Measurements from ENCODE around the gene PDIA4.

The PDIA4 gene

GRCh38 chr7:149010451-149010850 lies 17.9 kb downstream of the PDIA4 start:
- Histone ChIP-seq H3K9ac (ENCODE audit: low read length) (no peak overlapping the region), H2AFZ (ENCODE audit: low read depth, low read length, severe bottlenecking) (no peak overlapping the region), H3K27ac (ENCODE audit: low read depth, low read length) (no peak overlapping the region), H3K4me3 (ENCODE audit: insufficient read depth, low read length, poor library complexity, severe bottlenecking) (no peak overlapping the region), H4K20me1 (ENCODE audit: low read depth, low read length) (no peaks in the 10 kb centered on the region; the same call in 1 of the 2 replicates), H3K4me2 (ENCODE audit: low read depth, low read length, poor library complexity, severe bottlenecking) (no peak overlapping the region), H3K9me3 (ENCODE audit: insufficient read depth, low read length) (no peaks in the 10 kb centered on the region), H3K36me3 (ENCODE audit: low read length) (peaks cover 13% of the 10 kb centered on the region), H3K27me3 (ENCODE audit: low read length) (no peaks in the 10 kb centered on the region), H3K9me2 (replicated peaks; ENCODE audit: insufficient read depth, low read length) (no peaks in the 10 kb centered on the region), H3K79me2 (ENCODE audit: insufficient read depth, low read length) (no peaks in the 10 kb centered on the region), H3F3A (ENCODE audit: insufficient read depth) (no peaks in the 10 kb centered on the region)
- TF ChIP-seq EZH2phosphoT487 (conservative IDR thresholded peaks at IDR 0.05; ENCODE audit: low read length) (no peak), CTCF (IDR thresholded peaks at IDR 0.05; ENCODE audit: insufficient read depth, low read length, poor library complexity, severe bottlenecking) (no peak)

GRCh38 chr7:149009527-149009926 lies 18.8 kb downstream of the PDIA4 start:
- no peak for TF ChIP-seq EZH2phosphoT487 (conservative IDR thresholded peaks at IDR 0.05; ENCODE audit: low read length)
- TF ChIP-seq CTCF (IDR thresholded peaks at IDR 0.05; ENCODE audit: insufficient read depth, low read length, poor library complexity, severe bottlenecking): no peak
- H3K4me2 ChIP-seq (ENCODE audit: low read depth, low read length, poor library complexity, severe bottlenecking): no peak overlapping the region

GRCh38 chr7:149007611-149008010 lies 20.7 kb downstream of the PDIA4 start:
- H3K9ac ChIP-seq (ENCODE audit: low read length): no peak overlapping the region
- H3K9me3 ChIP-seq (ENCODE audit: insufficient read depth, low read length): no peaks in the 10 kb centered on the region
- H3F3A ChIP-seq (ENCODE audit: insufficient read depth): no peaks in the 10 kb centered on the region
- H3K79me2 ChIP-seq (ENCODE audit: insufficient read depth, low read length): no peaks in the 10 kb centered on the region
- no peaks in the 10 kb centered on the region; the same call in 1 of the 2 replicates for H4K20me1 ChIP-seq (ENCODE audit: low read depth, low read length)
- no peaks in the 10 kb centered on the region for H3K9me2 ChIP-seq (replicated peaks; ENCODE audit: insufficient read depth, low read length)
- peaks cover 10% of the 10 kb centered on the region for H3K36me3 ChIP-seq (ENCODE audit: low read length)
- no peak overlapping the region for H2AFZ ChIP-seq (ENCODE audit: low read depth, low read length, severe bottlenecking)
- no peaks in the 10 kb centered on the region for H3K27me3 ChIP-seq (ENCODE audit: low read length)
- no peak overlapping the region for H3K4me3 ChIP-seq (ENCODE audit: insufficient read depth, low read length, poor library complexity, severe bottlenecking)
- no peak overlapping the region for H3K4me2 ChIP-seq (ENCODE audit: low read depth, low read length, poor library complexity, severe bottlenecking)
- H3K27ac ChIP-seq (ENCODE audit: low read depth, low read length): no peak overlapping the region
- TF ChIP-seq CTCF (IDR thresholded peaks at IDR 0.05; ENCODE audit: insufficient read depth, low read length, poor library complexity, severe bottlenecking) (no peak), EZH2phosphoT487 (conservative IDR thresholded peaks at IDR 0.05; ENCODE audit: low read length) (no peak)

More at GRCh38 chr7:149009527-149009926, 18.8 kb downstream of the PDIA4 start:
- Histone ChIP-seq H3K27ac (ENCODE audit: low read depth, low read length) (no peak overlapping the region), H3K79me2 (ENCODE audit: insufficient read depth, low read length) (no peaks in the 10 kb centered on the region), H3K9me2 (replicated peaks; ENCODE audit: insufficient read depth, low read length) (no peaks in the 10 kb centered on the region), H3K36me3 (ENCODE audit: low read length) (peaks cover 10% of the 10 kb centered on the region), H3K4me3 (ENCODE audit: insufficient read depth, low read length, poor library complexity, severe bottlenecking) (no peak overlapping the region), H3K27me3 (ENCODE audit: low read length) (no peaks in the 10 kb centered on the region), H4K20me1 (ENCODE audit: low read depth, low read length) (no peaks in the 10 kb centered on the region; the same call in 1 of the 2 replicates), H3K9ac (ENCODE audit: low read length) (no peak overlapping the region), H3K9me3 (ENCODE audit: insufficient read depth, low read length) (no peaks in the 10 kb centered on the region), H2AFZ (ENCODE audit: low read depth, low read length, severe bottlenecking) (no peak overlapping the region), H3F3A (ENCODE audit: insufficient read depth) (no peaks in the 10 kb centered on the region)

Data from SU-DHL-6 (cell line).